ENCODE results near the gene ELOVL6. TPM values are rescaled to one million over a fixed set of nuclear protein-coding genes. Genes with fewer than 3 reads are reported as not detected.

ELOVL6 gene
- total RNA-seq, 1 donor from 2014 or later = 25.5 TPM

GRCh38 chr4:110139815-110140214 lies 58.6 kb downstream of the ELOVL6 start:
- Mint-ChIP-seq H3K4me3 (ENCODE audit: unreplicated experiment) (no peak overlapping the region), H3K9me3 (ENCODE audit: unreplicated experiment) (no peaks in the 10 kb centered on the region), H3K4me1 (ENCODE audit: low read depth, unreplicated experiment) (peaks cover 9% of the 10 kb centered on the region), H3K27ac (ENCODE audit: unreplicated experiment) (no peak overlapping the region), H3K36me3 (ENCODE audit: low read depth, unreplicated experiment) (peaks cover 2% of the 10 kb centered on the region), H3K27me3 (ENCODE audit: low read depth, unreplicated experiment) (no peaks in the 10 kb centered on the region)
- H4K20me1 ChIP-seq (ENCODE audit: insufficient read depth, low read length) = peaks cover 1% of the 10 kb centered on the region
- DNase-seq (ENCODE audit: low read depth) (no peak), FAIRE-seq (no peak)
- H3K79me2 ChIP-seq (ENCODE audit: insufficient read depth, low read length) = peaks cover 5% of the 10 kb centered on the region
- H3K4me2 ChIP-seq (ENCODE audit: low read length) = no peak overlapping the region
- H3K36me3 ChIP-seq (ENCODE audit: insufficient read depth, low read length) = no peaks in the 10 kb centered on the region
- no peak overlapping the region for H3K9ac ChIP-seq (ENCODE audit: low read length)
- no peaks in the 10 kb centered on the region for H3K9me3 ChIP-seq (ENCODE audit: insufficient read depth, low read depth, low read length)
- H3K4me3 ChIP-seq (ENCODE audit: insufficient read depth, low read depth, low read length) = no peak overlapping the region
- no peaks in the 10 kb centered on the region for H3K27me3 ChIP-seq (ENCODE audit: insufficient read depth, low read length)
- TF ChIP-seq CTCF (IDR thresholded peaks at IDR 0.05; ENCODE audit: insufficient read depth, low read depth, low read length) (no peak), EZH2 (IDR thresholded peaks at IDR 0.05; ENCODE audit: insufficient read depth, low read length) (no peak)
- H3K4me1 ChIP-seq (ENCODE audit: insufficient read depth, low read length) = no peaks in the 10 kb centered on the region
- no peak overlapping the region for H2AFZ ChIP-seq (ENCODE audit: low read depth, low read length)
- H3K27ac ChIP-seq (ENCODE audit: low read depth, low read length) = no peak overlapping the region

GRCh38 chr4:110139111-110139510 lies 59.3 kb downstream of the ELOVL6 start:
- Mint-ChIP-seq H3K4me1 (ENCODE audit: low read depth, unreplicated experiment) (peaks cover 7% of the 10 kb centered on the region), H3K9me3 (ENCODE audit: unreplicated experiment) (no peaks in the 10 kb centered on the region), H3K27me3 (ENCODE audit: low read depth, unreplicated experiment) (no peaks in the 10 kb centered on the region), H3K4me3 (ENCODE audit: unreplicated experiment) (no peak overlapping the region), H3K27ac (ENCODE audit: unreplicated experiment) (no peak overlapping the region), H3K36me3 (ENCODE audit: low read depth, unreplicated experiment) (peaks cover 2% of the 10 kb centered on the region)
- no peaks in the 10 kb centered on the region for H4K20me1 ChIP-seq (ENCODE audit: insufficient read depth, low read length)
- H3K9ac ChIP-seq (ENCODE audit: low read length) = no peak overlapping the region
- H2AFZ ChIP-seq (ENCODE audit: low read depth, low read length) = no peak overlapping the region
- H3K9me3 ChIP-seq (ENCODE audit: insufficient read depth, low read depth, low read length) = no peaks in the 10 kb centered on the region
- no peak overlapping the region for H3K4me3 ChIP-seq (ENCODE audit: insufficient read depth, low read depth, low read length)
- no peaks in the 10 kb centered on the region for H3K36me3 ChIP-seq (ENCODE audit: insufficient read depth, low read length)
- H3K4me1 ChIP-seq (ENCODE audit: insufficient read depth, low read length) = no peaks in the 10 kb centered on the region
- H3K4me2 ChIP-seq (ENCODE audit: low read length) = no peak overlapping the region
- FAIRE-seq (no peak), DNase-seq (ENCODE audit: low read depth) (no peak)
- H3K27me3 ChIP-seq (ENCODE audit: insufficient read depth, low read length) = no peaks in the 10 kb centered on the region
- no peak overlapping the region for H3K27ac ChIP-seq (ENCODE audit: low read depth, low read length)
- TF ChIP-seq CTCF (IDR thresholded peaks at IDR 0.05; ENCODE audit: insufficient read depth, low read depth, low read length) = no peak
- TF ChIP-seq EZH2 (IDR thresholded peaks at IDR 0.05; ENCODE audit: insufficient read depth, low read length) = no peak
- H3K79me2 ChIP-seq (ENCODE audit: insufficient read depth, low read length) = peaks cover 5% of the 10 kb centered on the region

- H3K36me3 Mint-ChIP-seq (ENCODE audit: low read depth, unreplicated experiment) = peaks cover 2% of the 10 kb centered on the region
- Histone ChIP-seq H3K9ac (ENCODE audit: low read length) (no peak overlapping the region), H3K36me3 (ENCODE audit: insufficient read depth, low read length) (no peaks in the 10 kb centered on the region), H3K4me2 (ENCODE audit: low read length) (no peak overlapping the region), H3K4me3 (ENCODE audit: insufficient read depth, low read depth, low read length) (no peak overlapping the region), H3K27ac (ENCODE audit: low read depth, low read length) (no peak overlapping the region), H3K27me3 (ENCODE audit: insufficient read depth, low read length) (no peaks in the 10 kb centered on the region), H2AFZ (ENCODE audit: low read depth, low read length) (no peak overlapping the region), H3K4me1 (ENCODE audit: insufficient read depth, low read length) (no peaks in the 10 kb centered on the region), H3K9me3 (ENCODE audit: insufficient read depth, low read depth, low read length) (no peaks in the 10 kb centered on the region), H4K20me1 (ENCODE audit: insufficient read depth, low read length) (no peaks in the 10 kb centered on the region), H3K79me2 (ENCODE audit: insufficient read depth, low read length) (peaks cover 5% of the 10 kb centered on the region)
- H3K27me3 Mint-ChIP-seq (ENCODE audit: low read depth, unreplicated experiment) = no peaks in the 10 kb centered on the region
- H3K4me1 Mint-ChIP-seq (ENCODE audit: low read depth, unreplicated experiment) = peaks cover 7% of the 10 kb centered on the region
- no peak for DNase-seq (ENCODE audit: low read depth)
- no peak overlapping the region for H3K4me3 Mint-ChIP-seq (ENCODE audit: unreplicated experiment)
- no peak for FAIRE-seq
- no peaks in the 10 kb centered on the region for H3K9me3 Mint-ChIP-seq (ENCODE audit: unreplicated experiment)
- TF ChIP-seq EZH2 (IDR thresholded peaks at IDR 0.05; ENCODE audit: insufficient read depth, low read length) (no peak), CTCF (IDR thresholded peaks at IDR 0.05; ENCODE audit: insufficient read depth, low read depth, low read length) (no peak)
- H3K27ac Mint-ChIP-seq (ENCODE audit: unreplicated experiment) = no peak overlapping the region
Observed at GRCh38 chr4:110138551-110138950, 59.9 kb downstream of the ELOVL6 start.
